HCT116 (cell line): ENCODE measurements around the gene FBXO30. TPM values are rescaled to one million over a fixed set of nuclear protein-coding genes. Genes with fewer than 3 reads are reported as not detected.

Experiments
- ATAC-seq: fragments of 200-7000 bp; cut with Tn5 transposase; 2 replicates; pipeline ENCODE4 v1.9.1; 2020; ENCODE audit warnings: mild to moderate bottlenecking, moderate library complexity
- BruUV-seq: library from RNA; stranded (reverse); fragments of 400-500 nt; replicated peaks from 2 replicates; lab custom pipeline; 2021; lab: Mats Ljungman, UMichigan
- CTCF ChIA-PET: fragments of 300-600 bp; sonication (Branson Sonifier 250); formaldehyde crosslinking; loops from one replicate; lab custom pipeline; 2021; ENCODE audit warnings: antibody characterized with exemption; lab: Charles Lee
- POLR2A ChIA-PET: fragments of 300-600, 350-600 bp; sonication (Branson Sonifier 250); formaldehyde crosslinking; loops from one replicate; lab custom pipeline; 2021; ENCODE audit warnings: antibody characterized with exemption; lab: Charles Lee
- RAD21 ChIA-PET, 2 experiments: fragments of 300-600 bp; sonication (Branson Sonifier 250); formaldehyde crosslinking; loops; one replicate each; lab custom pipeline; 2023; ENCODE audit warnings: low total read pairs in 2 of 2; ENCODE audit not compliant: uncharacterized antibody in 2 of 2, unreplicated experiment in 2 of 2, low non-redundant PET in 1 of 2; lab: Charles Lee
- DNase-seq: peaks from one replicate; pipeline ENCODE4 v3.0.0-alpha.2; 2010; ENCODE audit warnings: low read depth, low spot score
- H2AFZ ChIP-seq: fragments of 200-600 bp; shearing (Covaris generic), sonication (generic); 2 replicates; pipeline ENCODE4 v1.6.1; 2017; ENCODE audit warnings: low read depth, mixed run types, mixed read lengths, antibody characterized with exemption, low read length; ENCODE audit not compliant: poor library complexity, severe bottlenecking
- H3K27ac ChIP-seq: 2 replicates; pipeline ENCODE4 v1.5.1; 2012; ENCODE audit warnings: low read depth, low read length
- H3K27me3 ChIP-seq: fragments of 200-600 bp; sonication (generic); 2 replicates; pipeline ENCODE4 v1.6.1; 2016; ENCODE audit warnings: mixed run types, low read length, mixed read lengths; ENCODE audit not compliant: insufficient read depth
- H3K36me3 ChIP-seq, 2 experiments: fragments of 200-500 bp in 1 of 2; fragments of 200-600 bp in 1 of 2; sonication (Bioruptor generic) in 1 of 2; sonication (generic) in 1 of 2; 2 replicates each; pipeline versions ENCODE4 v1.5.1 to v1.6.1; 2014 to 2016; ENCODE audit warnings: low read length in 2 of 2, inconsistent platforms in 1 of 2, mixed read lengths in 1 of 2, mixed run types in 1 of 2; ENCODE audit not compliant: insufficient read depth in 2 of 2, control insufficient read depth in 1 of 2
- H3K4me1 ChIP-seq, 2 experiments: fragments of 200-600 bp in 1 of 2; sonication (generic) in 1 of 2; 2 replicates each; pipeline versions ENCODE4 v1.5.1 to v1.6.1; 2012 to 2017; ENCODE audit warnings: low read length in 2 of 2, inconsistent platforms in 1 of 2, mild to moderate bottlenecking in 1 of 2, mixed read lengths in 1 of 2, mixed run types in 1 of 2, moderate library complexity in 1 of 2; ENCODE audit not compliant: insufficient read depth in 2 of 2, control insufficient read depth in 1 of 2
- H3K4me2 ChIP-seq: fragments of 200-600 bp; sonication (generic); 2 replicates; pipeline ENCODE4 v1.6.1; 2017; ENCODE audit warnings: mixed run types, low read length, mixed read lengths
- H3K4me3 ChIP-seq, 2 experiments: fragments of 200-600 bp in 1 of 2; sonication (generic) in 1 of 2; replicated peaks in 1 of 2; 2 replicates each; pipeline ENCODE4 v1.5.1; 2011 to 2016; ENCODE audit warnings: low read length in 2 of 2, control low read depth in 1 of 2, low read depth in 1 of 2, mild to moderate bottlenecking in 1 of 2, mixed read lengths in 1 of 2, mixed run types in 1 of 2
- H3K79me2 ChIP-seq: fragments of 200-600 bp; sonication (generic); 2 replicates; pipeline ENCODE4 v1.6.1; 2017; ENCODE audit warnings: mild to moderate bottlenecking, mixed run types, low read length, moderate library complexity, mixed read lengths; ENCODE audit not compliant: insufficient read depth
- H3K9ac ChIP-seq: fragments of 200-600 bp; sonication (generic); 2 replicates; pipeline ENCODE4 v1.6.1; 2016; ENCODE audit warnings: low read length, mixed read lengths
- H3K9me2 ChIP-seq: fragments of 200-600 bp; sonication (generic), shearing (Covaris generic); 2 replicates; pipeline ENCODE4 v1.6.1; 2017; ENCODE audit warnings: mixed run types, mild to moderate bottlenecking, moderate library complexity; ENCODE audit not compliant: insufficient read depth
- H3K9me3 ChIP-seq, 2 experiments: fragments of 200-500 bp in 1 of 2; fragments of 200-600 bp in 1 of 2; sonication (Bioruptor generic) in 1 of 2; sonication (generic) in 1 of 2; 2 replicates each; pipeline ENCODE4 v1.6.1; 2014 to 2017; ENCODE audit warnings: low read length in 2 of 2, mixed read lengths in 2 of 2, inconsistent platforms in 1 of 2, low read depth in 1 of 2, mild to moderate bottlenecking in 1 of 2, mixed run types in 1 of 2, moderate library complexity in 1 of 2; ENCODE audit not compliant: control insufficient read depth in 1 of 2, insufficient read depth in 1 of 2
- H4K20me1 ChIP-seq: fragments of 200-600 bp; sonication (generic), shearing (Covaris generic); 2 replicates; pipeline ENCODE4 v1.6.1; 2017; ENCODE audit warnings: mixed run types, mild to moderate bottlenecking, moderate library complexity; ENCODE audit not compliant: insufficient read depth
- CBX3 ChIP-seq: IDR thresholded peaks from 2 replicates; pipeline ENCODE4 v1.6.1; 2012; ENCODE audit warnings: low read depth
- CEBPB ChIP-seq: IDR thresholded peaks from 2 replicates; pipeline ENCODE4 v1.6.1; 2012; ENCODE audit warnings: low read depth
- EGR1 ChIP-seq: IDR thresholded peaks from 2 replicates; pipeline ENCODE4 v1.6.1; 2012; ENCODE audit warnings: low read depth
- ELF1 ChIP-seq: IDR thresholded peaks from 2 replicates; pipeline ENCODE4 v1.6.1; 2012; ENCODE audit warnings: low read depth, borderline replicate concordance
- EZH2 ChIP-seq: fragments of 200-600 bp; sonication (generic); IDR thresholded peaks from 2 replicates; pipeline ENCODE4 v1.6.1; 2017; ENCODE audit warnings: antibody characterized with exemption, mixed run types
- FOSL1 ChIP-seq: IDR thresholded peaks from 2 replicates; pipeline ENCODE4 v1.6.1; 2012; ENCODE audit warnings: low read depth
- JUND ChIP-seq: IDR thresholded peaks from 2 replicates; pipeline ENCODE4 v1.6.1; 2012
- POLR2A ChIP-seq: IDR thresholded peaks from 2 replicates; pipeline ENCODE4 v1.7.0; 2011; ENCODE audit warnings: borderline replicate concordance; ENCODE audit not compliant: insufficient read depth, insufficient read length; ENCODE audit errors: extremely low read depth
- POLR2AphosphoS5 ChIP-seq: IDR thresholded peaks from 2 replicates; pipeline ENCODE4 v1.6.1; 2011; ENCODE audit warnings: mild to moderate bottlenecking, low read depth, low read length, moderate library complexity
- RAD21 ChIP-seq: IDR thresholded peaks from 2 replicates; pipeline ENCODE4 v1.6.1; 2012; ENCODE audit warnings: low read depth, mild to moderate bottlenecking
- SIN3A ChIP-seq: IDR thresholded peaks from 2 replicates; pipeline ENCODE4 v1.6.1; 2012; ENCODE audit warnings: low read depth
- SP1 ChIP-seq: IDR thresholded peaks from 2 replicates; pipeline ENCODE4 v1.6.1; 2012; ENCODE audit warnings: low read depth
- TCF7L2 ChIP-seq: IDR thresholded peaks from 2 replicates; pipeline ENCODE4 v1.7.0; 2011; ENCODE audit warnings: borderline replicate concordance, inconsistent platforms; ENCODE audit not compliant: insufficient read depth, insufficient read length; ENCODE audit errors: extremely low read depth
- YY1 ChIP-seq: IDR thresholded peaks from 2 replicates; pipeline ENCODE4 v1.6.1; 2011; ENCODE audit warnings: low read length, low read depth, moderate library complexity, mild to moderate bottlenecking; ENCODE audit not compliant: insufficient replicate concordance; ENCODE audit errors: extremely low read depth
- ZFX ChIP-seq: fragments of 450-650 bp; IDR thresholded peaks from 2 replicates; pipeline ENCODE4 v1.6.1; 2017
- ZNF274 ChIP-seq: fragments of 200-500 bp; sonication (Bioruptor generic); IDR thresholded peaks from 2 replicates; pipeline ENCODE4 v1.6.1; 2014; ENCODE audit warnings: mild to moderate bottlenecking, low read depth, low read length, inconsistent platforms
- intact Hi-C: fragments of 100-400 bp; cut with micrococcal nuclease; formaldehyde crosslinking; loops from 2 replicates; pipeline ENCODE4 v1.10.0; 2022
- total RNA-seq: library from RNA; stranded (reverse); gene quantifications from one replicate; pipeline ENCODE4 v1.2.1, GENCODE V29; 2021; ENCODE audit not compliant: unreplicated experiment
- TF ChIP-seq, protein P1 (sequence below): IDR thresholded peaks from 2 replicates; pipeline ENCODE4 v1.6.1; 2012
- TF ChIP-seq, protein P2 (sequence below): IDR thresholded peaks from 2 replicates; pipeline ENCODE4 v1.6.1; 2012; ENCODE audit warnings: low read depth
- TF ChIP-seq, protein P3 (sequence below), 3 experiments: fragments of 200-600 bp in 1 of 3; sonication (generic) in 1 of 3; IDR thresholded peaks in 2 of 3; conservative IDR thresholded peaks in 1 of 3; 2 replicates each; pipeline ENCODE4 v1.5.1; 2012 to 2017; ENCODE audit warnings: low read depth in 2 of 3, low read length in 2 of 3, antibody characterized with exemption in 1 of 3, borderline replicate concordance in 1 of 3, control low read depth in 1 of 3, mild to moderate bottlenecking in 1 of 3, mixed read lengths in 1 of 3, mixed run types in 1 of 3, moderate library complexity in 1 of 3; ENCODE audit not compliant: insufficient read depth in 1 of 3

FBXO30 gene
- total RNA-seq, 1 experiment from 2014 or later, result 9.1 TPM

DNA sequence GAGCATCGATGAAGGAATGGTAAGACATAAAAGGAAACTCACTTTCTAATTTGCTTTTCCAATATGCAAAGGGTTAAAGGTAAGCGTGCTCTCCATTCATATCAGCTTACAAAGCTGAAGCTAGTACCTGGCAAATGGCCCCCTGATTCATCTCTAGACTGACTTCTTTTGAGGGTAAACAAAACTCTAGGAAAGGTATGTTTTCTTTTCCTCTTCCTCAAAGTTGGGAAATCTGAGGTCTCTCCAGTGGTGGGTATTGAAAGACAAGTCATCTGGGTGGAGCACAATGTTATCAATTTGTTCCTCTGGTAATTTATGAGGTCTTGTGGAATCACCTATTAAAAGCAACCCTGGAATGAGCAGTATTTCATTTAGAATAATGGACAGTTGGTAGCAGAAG, 7.9 kb upstream of the FBXO30 start:
- no peak overlapping the region for H3K9ac ChIP-seq
- H4K20me1 ChIP-seq, result no peaks in the 10 kb centered on the region
- TF ChIP-seq, protein P1, sequence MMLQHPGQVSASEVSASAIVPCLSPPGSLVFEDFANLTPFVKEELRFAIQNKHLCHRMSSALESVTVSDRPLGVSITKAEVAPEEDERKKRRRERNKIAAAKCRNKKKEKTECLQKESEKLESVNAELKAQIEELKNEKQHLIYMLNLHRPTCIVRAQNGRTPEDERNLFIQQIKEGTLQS, result no peak
- TF ChIP-seq YY1 (no peak), POLR2A (no peak), EZH2 (no peak), FOSL1 (no peak), CEBPB (no peak), JUND (no peak), POLR2AphosphoS5 (no peak), ZFX (no peak), SIN3A (no peak), RAD21 (no peak), SP1 (no peak), ZNF274 (no peak), CBX3 (no peak), TCF7L2 (no peak), ELF1 (no peak), EGR1 (no peak)
- TF ChIP-seq, protein P2, sequence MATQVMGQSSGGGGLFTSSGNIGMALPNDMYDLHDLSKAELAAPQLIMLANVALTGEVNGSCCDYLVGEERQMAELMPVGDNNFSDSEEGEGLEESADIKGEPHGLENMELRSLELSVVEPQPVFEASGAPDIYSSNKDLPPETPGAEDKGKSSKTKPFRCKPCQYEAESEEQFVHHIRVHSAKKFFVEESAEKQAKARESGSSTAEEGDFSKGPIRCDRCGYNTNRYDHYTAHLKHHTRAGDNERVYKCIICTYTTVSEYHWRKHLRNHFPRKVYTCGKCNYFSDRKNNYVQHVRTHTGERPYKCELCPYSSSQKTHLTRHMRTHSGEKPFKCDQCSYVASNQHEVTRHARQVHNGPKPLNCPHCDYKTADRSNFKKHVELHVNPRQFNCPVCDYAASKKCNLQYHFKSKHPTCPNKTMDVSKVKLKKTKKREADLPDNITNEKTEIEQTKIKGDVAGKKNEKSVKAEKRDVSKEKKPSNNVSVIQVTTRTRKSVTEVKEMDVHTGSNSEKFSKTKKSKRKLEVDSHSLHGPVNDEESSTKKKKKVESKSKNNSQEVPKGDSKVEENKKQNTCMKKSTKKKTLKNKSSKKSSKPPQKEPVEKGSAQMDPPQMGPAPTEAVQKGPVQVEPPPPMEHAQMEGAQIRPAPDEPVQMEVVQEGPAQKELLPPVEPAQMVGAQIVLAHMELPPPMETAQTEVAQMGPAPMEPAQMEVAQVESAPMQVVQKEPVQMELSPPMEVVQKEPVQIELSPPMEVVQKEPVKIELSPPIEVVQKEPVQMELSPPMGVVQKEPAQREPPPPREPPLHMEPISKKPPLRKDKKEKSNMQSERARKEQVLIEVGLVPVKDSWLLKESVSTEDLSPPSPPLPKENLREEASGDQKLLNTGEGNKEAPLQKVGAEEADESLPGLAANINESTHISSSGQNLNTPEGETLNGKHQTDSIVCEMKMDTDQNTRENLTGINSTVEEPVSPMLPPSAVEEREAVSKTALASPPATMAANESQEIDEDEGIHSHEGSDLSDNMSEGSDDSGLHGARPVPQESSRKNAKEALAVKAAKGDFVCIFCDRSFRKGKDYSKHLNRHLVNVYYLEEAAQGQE, result no peak
- TF ChIP-seq, protein P3, sequence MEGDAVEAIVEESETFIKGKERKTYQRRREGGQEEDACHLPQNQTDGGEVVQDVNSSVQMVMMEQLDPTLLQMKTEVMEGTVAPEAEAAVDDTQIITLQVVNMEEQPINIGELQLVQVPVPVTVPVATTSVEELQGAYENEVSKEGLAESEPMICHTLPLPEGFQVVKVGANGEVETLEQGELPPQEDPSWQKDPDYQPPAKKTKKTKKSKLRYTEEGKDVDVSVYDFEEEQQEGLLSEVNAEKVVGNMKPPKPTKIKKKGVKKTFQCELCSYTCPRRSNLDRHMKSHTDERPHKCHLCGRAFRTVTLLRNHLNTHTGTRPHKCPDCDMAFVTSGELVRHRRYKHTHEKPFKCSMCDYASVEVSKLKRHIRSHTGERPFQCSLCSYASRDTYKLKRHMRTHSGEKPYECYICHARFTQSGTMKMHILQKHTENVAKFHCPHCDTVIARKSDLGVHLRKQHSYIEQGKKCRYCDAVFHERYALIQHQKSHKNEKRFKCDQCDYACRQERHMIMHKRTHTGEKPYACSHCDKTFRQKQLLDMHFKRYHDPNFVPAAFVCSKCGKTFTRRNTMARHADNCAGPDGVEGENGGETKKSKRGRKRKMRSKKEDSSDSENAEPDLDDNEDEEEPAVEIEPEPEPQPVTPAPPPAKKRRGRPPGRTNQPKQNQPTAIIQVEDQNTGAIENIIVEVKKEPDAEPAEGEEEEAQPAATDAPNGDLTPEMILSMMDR (IDR thresholded peaks at IDR 0.05 in 2 of 3, conservative IDR thresholded peaks at IDR 0.05 in 1 of 3; ENCODE audit: borderline replicate concordance in 1 of 3, insufficient read depth in 1 of 3, low read depth in 2 of 3, low read length in 2 of 3), result no peak
- H3K4me1 ChIP-seq, result no peaks in the 10 kb centered on the region
- intact Hi-C loops, result no loop called here
- H3K4me2 ChIP-seq, result no peak overlapping the region
- CTCF ChIA-PET, result no interaction called here
- POLR2A ChIA-PET, result no interaction called here
- DNase-seq (no peak), ATAC-seq (no peak)
- H2AFZ ChIP-seq, result no peak overlapping the region
- H3K9me3 ChIP-seq, result no peaks in the 10 kb centered on the region
- H3K36me3 ChIP-seq, result no peaks in the 10 kb centered on the region
- no peaks in the 10 kb centered on the region for H3K9me2 ChIP-seq
- no peak overlapping the region for H3K4me3 ChIP-seq
- H3K27ac ChIP-seq, result no peak overlapping the region
- H3K79me2 ChIP-seq, result no peaks in the 10 kb centered on the region
- no TSS peak for BruUV-seq
- RAD21 ChIA-PET, result no interaction called here
- no peaks in the 10 kb centered on the region for H3K27me3 ChIP-seq
